Fibroblast of lung (primary cell): ENCODE data around the gene MAP1B. TPM values are rescaled to one million over a fixed set of nuclear protein-coding genes. Genes with fewer than 3 reads are reported as not detected.

Experiments
- DNase-seq, 2 donors: peaks; one replicate each; pipeline versions ENCODE4 v3.0.0 to v3.0.0-alpha.2; 2010; ENCODE audit warnings: low read depth in 2 of 2
- H2AFZ ChIP-seq: 2 replicates; pipeline ENCODE4 v1.5.1; 2012; ENCODE audit warnings: low read length, control low read depth, inconsistent platforms
- H3K27ac ChIP-seq: 2 replicates; pipeline ENCODE4 v1.5.1; 2011; ENCODE audit warnings: low read length, control low read depth; ENCODE audit not compliant: insufficient read depth
- H3K27me3 ChIP-seq: 2 replicates; pipeline ENCODE4 v1.5.1; 2011; ENCODE audit warnings: mild to moderate bottlenecking, low read length; ENCODE audit not compliant: control insufficient read depth, insufficient read depth
- H3K36me3 ChIP-seq: 2 replicates; pipeline ENCODE4 v1.5.1; 2011; ENCODE audit warnings: low read length; ENCODE audit not compliant: control insufficient read depth, insufficient read depth
- H3K4me1 ChIP-seq: 2 replicates; pipeline ENCODE4 v1.5.1; 2011; ENCODE audit warnings: low read length; ENCODE audit not compliant: control insufficient read depth, insufficient read depth; ENCODE audit errors: extremely low read depth
- H3K4me2 ChIP-seq: 2 replicates; pipeline ENCODE4 v1.5.1; 2011; ENCODE audit warnings: low read length, control low read depth; ENCODE audit not compliant: insufficient read depth; ENCODE audit errors: extremely low read depth
- H3K4me3 ChIP-seq, 4 experiments: fragments of 200-600 bp in 1 of 4; sonication (generic) in 1 of 4; replicated peaks in 1 of 4; 2 replicates each; pipeline ENCODE4 v1.5.1; 2011 to 2016; ENCODE audit warnings: low read length in 4 of 4, low read depth in 3 of 4, mild to moderate bottlenecking in 3 of 4, control low read depth in 2 of 4, inconsistent platforms in 1 of 4, mixed read lengths in 1 of 4; ENCODE audit not compliant: insufficient read depth in 1 of 4; ENCODE audit errors: control extremely low read depth in 1 of 4
- H3K79me2 ChIP-seq: 2 replicates; pipeline ENCODE4 v1.5.1; 2012; ENCODE audit warnings: mild to moderate bottlenecking, low read length, inconsistent platforms; ENCODE audit not compliant: control insufficient read depth, insufficient read depth
- H3K9ac ChIP-seq: 2 replicates; pipeline ENCODE4 v1.5.1; 2011; ENCODE audit warnings: mild to moderate bottlenecking, low read length, control low read depth; ENCODE audit not compliant: insufficient read depth
- H3K9me3 ChIP-seq: 2 replicates; pipeline ENCODE4 v1.5.1; 2012; ENCODE audit warnings: low read depth, low read length; ENCODE audit not compliant: control insufficient read depth, insufficient read depth
- H4K20me1 ChIP-seq: 2 replicates; pipeline ENCODE4 v1.5.1; 2011; ENCODE audit warnings: low read length; ENCODE audit not compliant: control insufficient read depth, insufficient read depth; ENCODE audit errors: extremely low read depth
- CTCF ChIP-seq, 2 donors: IDR thresholded peaks in 1 of 2; conservative IDR thresholded peaks in 1 of 2; 1 replicate in 1 of 2; 2 replicates in 1 of 2; pipeline ENCODE4 v1.5.1; 2011 to 2012; ENCODE audit warnings: low read length in 2 of 2, control low read depth in 1 of 2, inconsistent platforms in 1 of 2, low read depth in 1 of 2, mild to moderate bottlenecking in 1 of 2
- EZH2 ChIP-seq: IDR thresholded peaks from 2 replicates; pipeline ENCODE4 v1.5.1; 2012; ENCODE audit warnings: low read length, control low read depth, mild to moderate bottlenecking; ENCODE audit errors: missing control alignments
- polyA plus RNA-seq, 2 donors: library from polyadenylated mRNA; depleted of rRNA in 1 of 2; stranded (reverse) in 1 of 2; unstranded in 1 of 2; fragments of >200 nt; gene quantifications; 2 replicates each; pipeline ENCODE4 v1.2.1, GENCODE V29; 2011 to 2012; ENCODE audit warnings: missing spikeins in 1 of 2
- total RNA-seq: library from RNA; depleted of rRNA; stranded (reverse); fragments of >200 nt; gene quantifications from 2 replicates; pipeline ENCODE4 v1.2.1, GENCODE V29; 2014

Gene MAP1B
- total and polyA plus RNA-seq, 2 donors (not counting 1 experiment from before 2014, with no cell fraction given) = 83.4 to 109 TPM

GRCh38 chr5:72208324-72208926, 101.2 kb downstream of the MAP1B start:
- no peaks in the 10 kb centered on the region for H3K79me2 ChIP-seq
- H3K36me3 ChIP-seq = peaks cover 10% of the 10 kb centered on the region
- H3K9ac ChIP-seq = no peak overlapping the region
- no peaks in the 10 kb centered on the region for H3K27me3 ChIP-seq
- H4K20me1 ChIP-seq = no peaks in the 10 kb centered on the region
- no peak for TF ChIP-seq CTCF (conservative IDR thresholded peaks at IDR 0.05 in 1 of 2, IDR thresholded peaks at IDR 0.05 in 1 of 2; ENCODE audit: low read depth in 1 of 2, low read length in 2 of 2)
- TF ChIP-seq EZH2 = no peak
- no peak overlapping the region for H3K27ac ChIP-seq
- H3K4me2 ChIP-seq = no peak overlapping the region
- no peak overlapping the region for H3K4me3 ChIP-seq
- no peak overlapping the region for H2AFZ ChIP-seq
- DNase-seq = no peak
- H3K9me3 ChIP-seq = no peaks in the 10 kb centered on the region
- peaks cover 16% of the 10 kb centered on the region for H3K4me1 ChIP-seq

- no peaks in the 10 kb centered on the region for H4K20me1 ChIP-seq
- H3K9me3 ChIP-seq = no peaks in the 10 kb centered on the region
- no peak overlapping the region for H3K4me2 ChIP-seq
- no peaks in the 10 kb centered on the region for H3K27me3 ChIP-seq
- H3K4me3 ChIP-seq = no peak overlapping the region
- H3K79me2 ChIP-seq = no peaks in the 10 kb centered on the region
- H3K36me3 ChIP-seq = peaks cover 4% of the 10 kb centered on the region
- TF ChIP-seq CTCF (conservative IDR thresholded peaks at IDR 0.05 in 1 of 2, IDR thresholded peaks at IDR 0.05 in 1 of 2; ENCODE audit: low read depth in 1 of 2, low read length in 2 of 2) = no peak
- TF ChIP-seq EZH2 = no peak
- peaks cover 16% of the 10 kb centered on the region for H3K4me1 ChIP-seq
- DNase-seq = peak; percentile 34 to 56
- H2AFZ ChIP-seq = no peak overlapping the region
- no peak overlapping the region for H3K9ac ChIP-seq
- H3K27ac ChIP-seq = no peak overlapping the region
Observed at GRCh38 chr5:72209147-72210115, 102.2 kb downstream of the MAP1B start.

GRCh38 chr5:72210888-72211678, 103.8 kb downstream of the MAP1B start:
- Histone ChIP-seq H3K79me2 (no peaks in the 10 kb centered on the region), H3K4me3 (no peak overlapping the region), H3K9me3 (no peaks in the 10 kb centered on the region), H4K20me1 (no peaks in the 10 kb centered on the region), H3K36me3 (peaks cover 1% of the 10 kb centered on the region), H3K9ac (no peak overlapping the region), H3K27ac (peak overlapping the region; percentile 80), H2AFZ (no peak overlapping the region), H3K27me3 (no peaks in the 10 kb centered on the region), H3K4me1 (peaks cover 13% of the 10 kb centered on the region), H3K4me2 (peak overlapping the region; percentile 81)
- DNase-seq = peak; percentile 68 to 94
- TF ChIP-seq EZH2 = no peak
- TF ChIP-seq CTCF (conservative IDR thresholded peaks at IDR 0.05 in 1 of 2, IDR thresholded peaks at IDR 0.05 in 1 of 2; ENCODE audit: low read depth in 1 of 2, low read length in 2 of 2) = no peak
